GM08714 (cell line): ENCODE measurements around the gene GAMT.

ENCODE experiments used
- H3K4me3 ChIP-seq: fragments of 200-500 bp; sonication (Bioruptor generic); 2 replicates; pipeline ENCODE4 v1.5.1; 2014; ENCODE audit warnings: mild to moderate bottlenecking, low read length, inconsistent platforms
- ZNF274 ChIP-seq: IDR thresholded peaks from 2 replicates; pipeline ENCODE4 v1.6.1; 2012; ENCODE audit warnings: mild to moderate bottlenecking, low read depth, low read length

Gene GAMT

DNA sequence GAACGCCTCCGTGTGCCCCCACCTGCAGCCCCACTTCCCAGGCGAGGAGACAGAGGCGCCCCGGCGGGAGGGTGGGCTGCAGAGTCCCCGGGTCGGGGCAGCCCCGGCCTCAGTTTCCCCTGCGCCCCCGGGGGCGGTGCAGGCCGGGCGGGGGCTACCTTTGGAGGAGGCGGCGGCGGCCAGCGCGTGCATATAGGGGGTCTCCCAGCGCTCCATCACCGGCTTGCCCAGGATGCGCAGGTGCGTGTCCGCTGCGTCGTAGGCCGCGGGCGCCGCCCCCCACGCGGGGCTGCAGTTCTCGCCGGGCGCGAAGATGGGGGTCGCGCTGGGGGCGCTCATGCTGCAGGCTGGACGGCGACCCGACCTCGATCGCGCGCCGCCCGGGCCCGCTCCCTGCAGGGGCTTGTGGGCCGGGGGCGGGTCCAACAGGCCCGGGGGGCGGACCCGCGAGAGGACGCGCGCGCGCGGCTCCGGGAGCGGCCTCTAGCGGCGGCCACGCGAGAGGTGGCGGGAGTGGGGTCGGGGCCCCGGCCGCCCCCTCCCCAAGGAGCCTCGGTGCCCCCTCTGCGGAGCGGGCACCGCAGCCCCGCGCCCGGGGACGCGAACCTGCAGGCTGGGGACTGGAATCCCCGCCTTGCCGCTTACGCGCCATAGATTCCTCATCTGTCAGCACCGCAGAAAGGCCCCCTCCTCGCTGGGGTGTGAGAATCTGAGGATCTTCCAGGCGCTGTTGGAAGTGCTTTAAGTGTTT, at the start of gene GAMT:
TSS of gene GAMT (minus strand) at position 405 of the 751 bp plus-strand sequence. CDS start at position 339, 66 bp downstream.
- TF ChIP-seq ZNF274 = no peak
- peak within 1 kb of the TSS; percentile 77 for H3K4me3 ChIP-seq

DNA sequence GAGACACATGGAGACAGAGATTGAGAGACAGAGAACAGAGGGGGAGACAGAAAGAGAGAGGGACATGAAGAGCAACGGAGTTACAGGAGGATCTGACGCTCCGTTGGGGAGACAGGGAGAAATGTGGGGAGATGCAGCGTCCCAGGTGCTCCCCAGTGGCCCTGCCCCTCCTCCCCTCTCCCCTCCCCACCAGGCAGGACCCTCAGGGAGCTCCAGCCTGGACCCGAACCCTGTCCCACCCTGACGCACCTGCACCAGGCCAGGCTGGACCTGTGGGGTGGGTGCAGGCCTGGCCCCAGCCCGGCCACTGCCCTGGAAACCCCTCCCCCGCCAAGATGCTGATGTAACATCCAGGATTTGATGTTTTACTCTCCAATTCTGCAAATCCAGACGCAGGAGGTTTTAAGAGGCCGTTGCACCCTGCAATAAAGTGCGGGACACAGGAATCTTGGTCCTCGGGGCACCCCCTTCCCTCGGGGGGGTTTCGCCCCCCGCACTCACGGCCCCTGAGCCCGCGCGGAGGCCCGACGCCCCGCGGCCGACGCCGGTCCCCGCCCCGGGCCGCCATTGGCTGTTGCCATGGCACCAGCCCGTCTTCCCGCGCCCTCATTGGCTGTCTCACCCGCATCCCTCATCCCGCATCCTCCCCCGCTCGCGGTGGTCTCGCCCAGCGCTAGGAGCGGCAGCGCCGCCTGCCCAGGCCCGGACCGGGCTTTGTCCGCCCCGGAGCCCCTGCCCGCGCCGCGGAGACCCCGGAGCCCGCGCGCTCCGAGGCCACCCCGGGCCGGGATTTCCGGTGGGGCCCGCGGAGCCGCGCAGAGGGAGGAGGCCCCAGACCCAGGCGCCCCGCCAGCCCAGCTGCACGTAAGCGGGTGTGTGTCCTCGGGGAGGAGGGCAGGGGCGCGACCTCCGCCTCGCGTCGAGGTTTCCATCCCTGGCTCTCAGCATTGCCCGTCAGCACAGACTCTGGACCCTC, 48.4 kb upstream of the GAMT start, which contains the start of gene APC2:
TSS of gene APC2 (plus strand) at position 655 of the 976 bp plus-strand sequence. CDS start 2,881 bp downstream, outside the sequence.
- H3K4me3 ChIP-seq = no peak within 1 kb of the TSS
- no peak for TF ChIP-seq ZNF274

DNA sequence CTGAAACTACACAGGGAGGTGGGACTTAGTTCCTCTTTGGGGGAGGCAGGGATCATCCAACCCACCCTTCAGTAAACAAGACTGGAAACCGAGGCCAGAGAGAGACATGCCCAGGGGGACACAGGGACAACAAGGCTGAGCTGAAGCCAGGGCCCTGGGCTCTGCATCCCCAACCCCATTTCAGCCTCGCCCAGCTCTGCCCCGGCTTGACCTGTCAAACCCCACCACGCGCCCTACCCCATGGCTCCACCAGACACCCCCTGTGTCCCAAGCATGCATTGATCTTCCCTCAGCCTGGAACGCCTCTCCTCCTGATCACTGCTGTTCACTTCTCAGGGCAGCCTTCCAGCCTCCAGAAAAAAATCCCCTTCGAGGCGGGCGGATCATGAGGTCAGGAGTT, 46.6 kb upstream of the GAMT start:
- no peak overlapping the region for H3K4me3 ChIP-seq
- TF ChIP-seq ZNF274 = no peak

DNA sequence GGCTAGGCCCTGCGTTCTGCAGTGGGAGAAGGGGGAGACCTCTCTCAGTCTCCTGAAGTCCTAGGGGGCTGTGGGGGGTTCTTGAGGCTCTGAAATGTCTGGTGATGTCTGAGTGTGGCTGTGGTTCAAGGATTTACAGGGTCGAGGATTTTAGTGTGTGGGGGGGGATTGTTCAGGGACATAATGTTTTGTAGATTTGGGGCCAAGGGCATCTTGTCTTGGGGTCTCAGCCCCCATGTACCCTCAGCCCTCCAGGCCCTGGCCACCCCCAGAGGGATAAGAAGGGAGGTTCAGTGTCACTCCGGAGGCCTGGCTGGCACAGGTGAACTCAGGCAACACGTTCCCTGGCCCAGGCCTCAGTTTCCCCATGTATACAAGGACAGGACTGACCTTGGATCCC, 46.2 kb upstream of the GAMT start:
- no peak for TF ChIP-seq ZNF274
- no peak overlapping the region for H3K4me3 ChIP-seq

DNA sequence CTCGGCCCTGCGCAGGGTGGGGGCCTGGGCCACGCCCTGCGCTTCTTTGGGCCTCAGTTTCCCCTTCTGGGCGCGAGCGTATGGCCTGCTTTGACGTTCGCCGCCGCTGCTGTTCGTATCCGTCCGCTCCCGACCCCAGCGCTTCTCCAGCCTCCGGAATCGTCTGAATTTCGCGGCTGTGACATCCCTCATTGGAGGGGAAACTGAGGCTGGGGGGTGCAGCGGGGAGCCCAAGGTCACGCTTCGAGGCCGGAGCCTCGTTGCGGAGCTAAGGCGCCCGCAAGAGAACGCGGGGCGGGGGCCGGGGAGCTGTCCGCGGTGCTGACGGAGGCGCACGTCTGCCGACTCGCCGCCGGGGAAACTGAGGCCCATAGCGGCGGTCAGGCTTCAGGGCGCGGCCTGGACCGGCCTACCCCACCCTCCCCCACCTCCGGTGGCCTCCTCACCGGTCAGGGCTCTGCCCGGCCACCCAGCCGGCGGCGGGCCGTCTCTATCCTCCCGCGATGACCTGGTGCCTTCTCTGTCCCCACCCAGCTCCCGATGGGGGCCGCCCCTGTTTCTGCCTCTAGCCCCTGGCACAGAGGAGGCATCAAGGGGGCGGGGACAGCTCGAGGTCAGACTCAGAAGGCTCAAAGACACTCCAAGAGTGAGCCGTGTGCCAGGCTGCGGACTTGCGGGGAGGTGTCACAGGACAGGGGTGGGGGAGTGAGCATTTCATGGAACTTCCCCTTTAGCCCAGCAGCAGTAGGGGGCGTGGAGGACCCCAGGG, 45.6 kb upstream of the GAMT start:
- H3K4me3 ChIP-seq = no peak overlapping the region
- TF ChIP-seq ZNF274 = no peak

DNA sequence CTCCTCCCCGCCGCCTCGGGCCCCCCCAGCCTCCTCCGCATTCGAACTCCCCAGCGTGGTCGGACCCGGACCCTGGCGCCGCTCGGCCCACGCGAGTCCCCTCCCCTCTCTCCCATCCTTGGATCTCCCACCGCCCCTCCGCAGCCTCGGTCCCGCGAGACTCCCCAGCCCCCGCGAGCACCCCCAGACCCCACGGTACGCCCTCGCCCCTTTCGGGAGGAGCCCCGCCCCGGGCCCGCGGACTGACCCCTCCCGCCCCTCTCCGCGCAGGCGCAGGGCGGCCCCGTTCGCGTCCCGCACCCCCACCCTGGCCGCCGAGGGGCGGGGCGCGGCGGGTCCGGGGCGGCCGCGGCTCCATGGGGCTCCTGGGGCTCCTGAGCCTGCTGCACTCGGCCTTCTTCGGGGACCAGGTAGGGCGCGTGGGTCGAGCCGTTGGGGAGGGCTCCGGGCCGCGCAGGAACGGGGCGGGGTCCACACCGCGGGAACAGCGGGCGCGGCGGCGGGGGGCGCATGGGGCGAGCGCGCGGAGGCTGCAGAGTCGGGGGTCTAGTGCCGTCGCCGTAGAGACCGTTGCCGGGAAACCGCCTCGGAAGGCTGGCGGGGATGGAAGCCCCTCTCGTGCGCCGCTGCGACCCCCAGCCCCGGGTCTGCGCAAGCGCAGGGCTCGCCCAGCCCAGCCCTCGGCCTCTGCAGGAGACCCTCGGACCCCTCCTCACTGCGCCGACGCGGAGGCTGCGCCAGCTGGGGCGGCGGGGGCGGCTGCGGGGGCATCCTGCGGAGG, 44.8 kb upstream of the GAMT start:
- no peak for TF ChIP-seq ZNF274
- no peak overlapping the region for H3K4me3 ChIP-seq

DNA sequence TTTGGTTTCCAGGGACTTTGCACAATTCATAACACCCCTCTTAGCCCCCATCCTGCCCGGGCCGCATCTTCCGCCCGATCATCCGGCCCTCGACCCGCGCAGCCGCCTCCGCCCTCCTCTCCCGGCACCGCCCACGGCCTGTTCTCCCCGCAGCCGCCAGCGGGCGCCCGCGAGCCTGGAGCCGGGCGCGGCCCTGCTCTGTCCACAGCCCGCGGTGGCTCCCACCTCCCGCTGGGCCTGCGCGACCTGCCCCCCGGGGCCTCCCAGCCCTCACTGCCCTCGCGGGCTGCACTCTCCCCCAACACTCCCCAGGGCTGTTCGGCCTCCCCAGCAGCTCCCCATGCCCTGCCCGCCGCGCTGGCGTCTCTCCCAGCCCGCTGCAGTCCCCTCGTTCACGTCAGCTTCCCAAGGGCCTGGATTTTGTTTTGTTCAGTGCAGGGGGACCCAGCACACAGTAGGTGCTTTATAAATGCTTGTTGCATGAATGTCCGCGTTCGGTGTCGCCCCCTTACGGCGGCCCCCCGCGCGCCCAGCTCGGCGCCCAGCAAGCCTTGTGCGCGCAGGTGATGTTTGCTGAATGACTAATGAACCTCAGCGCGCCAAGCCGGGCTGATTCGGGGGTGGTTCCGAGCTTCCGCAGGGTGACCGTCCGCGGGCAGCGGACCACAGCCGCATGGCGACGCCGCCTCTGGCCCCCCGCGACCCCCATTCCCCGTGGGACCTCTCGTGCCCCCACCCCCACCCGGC, 44.0 kb upstream of the GAMT start:
- no peak overlapping the region; the same call in 1 of the 2 replicates for H3K4me3 ChIP-seq
- no peak for TF ChIP-seq ZNF274

DNA sequence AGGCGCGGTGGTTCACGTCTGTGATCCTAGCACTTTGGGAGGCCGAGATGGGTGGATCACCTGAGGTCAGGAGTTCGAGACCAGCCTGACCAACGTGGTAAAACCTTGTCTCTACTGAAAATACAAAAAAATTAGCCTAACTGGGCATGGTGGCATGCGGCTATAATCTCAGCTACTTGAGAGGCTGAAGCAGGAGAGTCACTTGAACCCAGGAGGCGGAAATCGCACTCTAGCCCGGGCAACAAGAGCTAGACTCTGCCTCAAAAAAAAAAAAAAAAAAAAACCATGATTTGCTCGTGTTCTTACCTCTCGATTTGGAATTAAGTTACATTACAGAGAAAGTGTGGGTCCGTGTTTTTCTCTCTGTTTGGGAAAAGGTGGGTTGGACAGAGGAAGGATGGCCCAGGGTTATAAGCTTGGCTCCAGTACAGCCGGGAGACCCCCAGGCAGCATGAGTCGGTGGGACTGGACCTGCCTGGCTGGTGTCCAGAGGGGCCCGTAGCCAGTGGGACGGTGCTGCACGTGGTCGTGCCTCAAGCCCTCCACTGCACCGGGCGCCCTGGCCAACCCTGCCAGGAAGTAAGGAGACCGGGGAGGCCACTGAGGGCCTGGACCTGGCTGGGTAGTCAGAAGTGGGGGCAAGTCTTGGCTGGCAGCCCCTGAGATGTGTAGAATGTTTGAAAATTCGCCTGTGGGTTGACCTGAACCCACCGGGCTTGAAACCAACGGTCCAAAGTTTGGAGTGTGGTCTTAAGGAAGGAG, 40.5 kb upstream of the GAMT start:
- TF ChIP-seq ZNF274 = no peak
- H3K4me3 ChIP-seq = no peak overlapping the region

DNA sequence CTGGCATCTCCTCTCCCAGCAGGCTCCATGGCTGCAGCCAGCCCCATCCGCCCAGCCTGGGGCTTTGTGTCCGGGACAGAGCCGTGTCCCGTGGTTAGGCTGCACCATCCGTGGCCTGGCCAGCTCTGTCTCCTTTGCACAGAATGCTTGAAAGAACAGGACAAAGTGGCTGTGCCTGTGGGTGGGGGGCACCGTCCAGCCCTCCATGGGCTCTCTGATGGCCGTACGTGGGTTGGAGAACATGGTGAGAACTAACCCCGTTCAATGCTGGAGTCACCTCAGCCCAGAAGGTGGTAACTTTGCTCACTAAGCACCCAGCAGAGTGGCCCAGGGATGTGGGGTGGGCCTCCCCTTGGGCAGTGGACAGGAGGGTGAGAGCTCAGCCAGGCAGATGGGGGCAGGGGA, 39.7 kb upstream of the GAMT start:
- TF ChIP-seq ZNF274 = no peak
- H3K4me3 ChIP-seq = no peak overlapping the region

DNA sequence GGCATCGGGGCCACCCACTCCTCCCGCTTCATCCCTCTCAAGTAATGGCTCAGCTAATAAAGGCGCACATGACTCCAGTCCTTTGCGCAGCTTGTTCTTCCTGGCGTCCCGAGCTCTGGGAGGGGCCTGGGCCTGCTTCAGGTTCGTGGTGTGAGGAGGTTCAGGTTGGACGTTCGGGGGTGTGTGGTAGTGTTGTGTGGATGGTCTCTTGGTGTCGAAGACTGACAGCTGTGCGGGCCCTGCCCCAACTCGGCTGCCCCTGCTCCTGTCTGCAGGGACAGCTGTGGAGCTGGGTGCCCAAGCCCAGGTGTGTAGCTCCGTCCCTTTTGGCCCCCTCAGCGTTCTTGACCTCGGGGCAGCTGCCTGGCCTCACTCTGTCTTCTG, 39.1 kb upstream of the GAMT start:
- no peak for TF ChIP-seq ZNF274
- no peak overlapping the region for H3K4me3 ChIP-seq

DNA sequence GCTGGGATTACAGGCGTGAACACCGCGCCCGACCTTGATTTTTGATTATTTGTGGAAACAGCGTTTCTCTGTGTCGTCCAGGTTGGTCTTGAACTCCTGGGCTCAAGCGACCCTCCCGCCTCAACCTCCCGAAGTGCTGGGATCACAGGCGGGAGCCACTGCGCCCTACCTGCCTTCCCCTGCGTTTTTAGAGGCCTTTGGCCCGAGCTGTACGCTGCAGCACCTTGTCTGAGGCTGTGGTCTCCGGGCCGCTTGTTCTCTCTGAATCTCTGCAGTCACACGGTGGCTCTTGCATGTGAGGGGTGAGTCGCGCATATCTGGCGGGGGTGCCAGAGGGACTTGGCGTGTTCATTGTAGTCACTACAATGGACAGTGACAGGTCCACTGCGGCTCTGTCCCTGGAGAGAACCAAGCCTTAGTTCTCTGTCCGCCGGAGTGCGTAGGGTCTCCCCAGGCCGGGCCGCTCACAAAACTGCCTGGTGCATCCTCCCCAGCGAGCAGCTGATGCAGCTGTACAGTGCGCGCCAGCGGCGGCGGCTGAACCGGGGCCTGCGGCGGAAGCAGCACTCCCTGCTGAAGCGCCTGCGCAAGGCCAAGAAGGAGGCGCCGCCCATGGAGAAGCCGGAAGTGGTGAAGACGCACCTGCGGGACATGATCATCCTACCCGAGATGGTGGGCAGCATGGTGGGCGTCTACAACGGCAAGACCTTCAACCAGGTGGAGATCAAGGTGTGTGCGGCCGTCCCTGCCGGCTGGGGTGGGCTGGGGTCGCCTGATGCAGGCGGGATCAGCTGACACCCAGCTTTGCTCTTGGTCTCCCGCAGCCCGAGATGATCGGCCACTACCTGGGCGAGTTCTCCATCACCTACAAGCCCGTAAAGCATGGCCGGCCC, 38.4 kb upstream of the GAMT start:
- H3K4me3 ChIP-seq = peak overlapping the region; percentile 97
